Vagina (tissue), 2 donors: ENCODE measurements around the gene IFT122. TPM values are rescaled to one million over a fixed set of nuclear protein-coding genes. Genes with fewer than 3 reads are reported as not detected.
A peak's percentile ranks its signal among the peaks of the same experiment; 100 is the strongest.

Experiments used
- DNase-seq, 2 donors: peaks; one replicate each; pipeline ENCODE4 v3.0.0-alpha.2; 2017; ENCODE audit errors: extremely low spot score in 2 of 2
- H3K27ac ChIP-seq: fragments of 200-600 bp; sonication (generic); one replicate; pipeline ENCODE4 v1.5.1; 2019
- H3K27me3 ChIP-seq: fragments of 200-600 bp; sonication (generic); one replicate; pipeline ENCODE4 v1.5.1; 2019
- H3K36me3 ChIP-seq, 2 donors: fragments of 200-600 bp; sonication (generic); one replicate each; pipeline ENCODE4 v1.5.1; 2017 to 2019
- H3K4me1 ChIP-seq: fragments of 200-600 bp; sonication (generic); one replicate; pipeline ENCODE4 v1.5.1; 2019
- H3K4me3 ChIP-seq, 2 donors: fragments of 200-600 bp; sonication (generic); 1 replicate in 1 of 2; 2 replicates in 1 of 2; pipeline ENCODE4 v1.5.1; 2016 to 2019
- H3K9me3 ChIP-seq: fragments of 200-600 bp; sonication (generic); one replicate; pipeline ENCODE4 v1.5.1; 2019
- POLR2A ChIP-seq, 2 donors: fragments of 450-650 bp; IDR thresholded peaks; one replicate each; pipeline ENCODE4 v1.6.1; 2017; ENCODE audit warnings: antibody characterized with exemption in 2 of 2, mild to moderate bottlenecking in 2 of 2, moderate library complexity in 2 of 2
- POLR2AphosphoS5 ChIP-seq, 2 donors: sonication (generic); formaldehyde crosslinking; IDR thresholded peaks; one replicate each; pipeline ENCODE4 v1.9.0; 2017; ENCODE audit warnings: antibody characterized with exemption in 2 of 2, mild to moderate bottlenecking in 2 of 2, low read depth in 1 of 2; ENCODE audit not compliant: insufficient read depth in 1 of 2
- intact Hi-C: fragments of 100-400 bp; cut with DNase I; formaldehyde crosslinking; loops from one replicate; pipeline ENCODE4 v1.15.1; 2023
- total RNA-seq: library from RNA; depleted of rRNA; stranded (reverse); fragments of >200 nt; gene quantifications from one replicate; pipeline ENCODE4 v1.2.3, GENCODE V29; 2016
- TF ChIP-seq, protein P1 (sequence below), 3 experiments: fragments of 450-650 bp in 2 of 3; fragments of 200-600 bp in 1 of 3; sonication (generic) in 1 of 3; IDR thresholded peaks; one replicate each; pipeline ENCODE4 v1.5.1; 2017 to 2019; ENCODE audit warnings: antibody characterized with exemption in 3 of 3, mild to moderate bottlenecking in 2 of 3, moderate library complexity in 2 of 3

The IFT122 gene
- total RNA-seq, 1 donor from 2014 or later, result 33.4 TPM

GRCh38 chr3:129428007-129428375, 12.0 kb upstream of the IFT122 start:
- DNase-seq, result no peak
- Histone ChIP-seq H3K4me3 (peak overlapping the region; percentile 51 to 52), H3K9me3 (no peaks in the 10 kb centered on the region), H3K4me1 (peaks cover 17% of the 10 kb centered on the region), H3K27ac (no peak overlapping the region), H3K27me3 (no peaks in the 10 kb centered on the region), H3K36me3 (peaks cover 0 to 20% of the 10 kb centered on the region in 2 donors)
- intact Hi-C loops, result no loop called here
- TF ChIP-seq POLR2A (IDR thresholded peaks at IDR 0.05) (no peak), POLR2AphosphoS5 (IDR thresholded peaks at IDR 0.05; ENCODE audit: insufficient read depth in 1 of 2, low read depth in 1 of 2) (no peak)
- TF ChIP-seq, protein P1, sequence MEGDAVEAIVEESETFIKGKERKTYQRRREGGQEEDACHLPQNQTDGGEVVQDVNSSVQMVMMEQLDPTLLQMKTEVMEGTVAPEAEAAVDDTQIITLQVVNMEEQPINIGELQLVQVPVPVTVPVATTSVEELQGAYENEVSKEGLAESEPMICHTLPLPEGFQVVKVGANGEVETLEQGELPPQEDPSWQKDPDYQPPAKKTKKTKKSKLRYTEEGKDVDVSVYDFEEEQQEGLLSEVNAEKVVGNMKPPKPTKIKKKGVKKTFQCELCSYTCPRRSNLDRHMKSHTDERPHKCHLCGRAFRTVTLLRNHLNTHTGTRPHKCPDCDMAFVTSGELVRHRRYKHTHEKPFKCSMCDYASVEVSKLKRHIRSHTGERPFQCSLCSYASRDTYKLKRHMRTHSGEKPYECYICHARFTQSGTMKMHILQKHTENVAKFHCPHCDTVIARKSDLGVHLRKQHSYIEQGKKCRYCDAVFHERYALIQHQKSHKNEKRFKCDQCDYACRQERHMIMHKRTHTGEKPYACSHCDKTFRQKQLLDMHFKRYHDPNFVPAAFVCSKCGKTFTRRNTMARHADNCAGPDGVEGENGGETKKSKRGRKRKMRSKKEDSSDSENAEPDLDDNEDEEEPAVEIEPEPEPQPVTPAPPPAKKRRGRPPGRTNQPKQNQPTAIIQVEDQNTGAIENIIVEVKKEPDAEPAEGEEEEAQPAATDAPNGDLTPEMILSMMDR (IDR thresholded peaks at IDR 0.05), result no peak

DNA sequence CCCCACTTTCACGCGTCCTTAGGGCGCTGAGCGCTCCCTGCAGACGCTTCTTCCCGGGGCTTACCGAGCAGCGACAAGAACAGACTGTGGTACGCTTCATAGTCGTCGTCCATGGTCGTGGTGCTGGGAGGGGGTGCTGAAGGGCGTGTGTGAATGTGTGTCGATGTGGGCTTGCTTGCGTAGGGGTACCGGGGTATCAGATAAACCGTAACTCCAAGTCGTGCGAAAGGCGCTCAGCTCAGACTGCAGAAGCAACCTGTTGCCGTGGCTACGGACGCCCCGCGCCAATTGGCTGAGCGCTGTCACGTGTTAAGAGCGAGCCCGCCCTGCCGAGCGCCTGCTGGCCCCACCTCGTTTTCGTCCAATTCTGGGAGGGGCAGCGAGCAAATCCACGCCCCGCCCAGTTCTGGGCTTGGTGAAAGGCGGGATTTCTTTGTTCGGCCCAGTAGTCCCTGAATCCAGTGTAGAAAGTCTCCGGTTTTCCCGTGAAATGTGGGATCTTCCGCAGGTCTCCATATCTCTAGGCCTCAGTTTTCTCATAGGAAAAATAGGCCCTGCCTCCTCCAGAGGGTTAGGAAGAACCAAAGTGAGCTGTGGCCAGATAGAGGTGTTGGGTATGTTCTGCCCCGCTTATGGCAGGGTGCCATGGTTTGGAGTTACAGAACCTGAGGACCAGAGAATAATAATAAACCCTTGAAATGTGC, 11.5 kb upstream of the IFT122 start, which contains the start of gene EFCAB12:
EFCAB12 (minus strand) TSS at position 261 of the 704 bp plus-strand sequence; CDS start at position 113, 148 bp downstream.
- H3K9me3 ChIP-seq, result no peaks in the 10 kb centered on the region
- peaks cover 17% of the 10 kb centered on the region for H3K4me1 ChIP-seq
- peak within 1 kb of the TSS; percentile 51 to 52 for H3K4me3 ChIP-seq
- H3K27ac ChIP-seq, result peak within 1 kb of the TSS; percentile 74
- no peaks in the 10 kb centered on the region for H3K27me3 ChIP-seq
- DNase-seq, result peak in 1 of 2 donors; percentile 98
- intact Hi-C loops, result no loop called here
- H3K36me3 ChIP-seq, result peaks cover 0 to 26% of the 10 kb centered on the region in 2 donors
- TF ChIP-seq POLR2A (IDR thresholded peaks at IDR 0.05), result no peak
- TF ChIP-seq POLR2AphosphoS5 (IDR thresholded peaks at IDR 0.05; ENCODE audit: insufficient read depth in 1 of 2, low read depth in 1 of 2), result peak; percentile 69 to 77
- TF ChIP-seq, protein P1 (IDR thresholded peaks at IDR 0.05), result no peak

GRCh38 chr3:129429080-129429451, 11.0 kb upstream of the IFT122 start:
- peak overlapping the region; percentile 74 for H3K27ac ChIP-seq
- H3K4me1 ChIP-seq, result peaks cover 17% of the 10 kb centered on the region
- no peak for DNase-seq
- peaks cover 0 to 31% of the 10 kb centered on the region in 2 donors for H3K36me3 ChIP-seq
- no peaks in the 10 kb centered on the region for H3K9me3 ChIP-seq
- H3K4me3 ChIP-seq, result peak overlapping the region in 1 of 2 donors; percentile 51
- no peaks in the 10 kb centered on the region for H3K27me3 ChIP-seq
- TF ChIP-seq, protein P1 (IDR thresholded peaks at IDR 0.05), result no peak
- TF ChIP-seq POLR2AphosphoS5 (IDR thresholded peaks at IDR 0.05; ENCODE audit: insufficient read depth in 1 of 2, low read depth in 1 of 2) (no peak), POLR2A (IDR thresholded peaks at IDR 0.05) (no peak)
- intact Hi-C loops, result no loop called here

DNA sequence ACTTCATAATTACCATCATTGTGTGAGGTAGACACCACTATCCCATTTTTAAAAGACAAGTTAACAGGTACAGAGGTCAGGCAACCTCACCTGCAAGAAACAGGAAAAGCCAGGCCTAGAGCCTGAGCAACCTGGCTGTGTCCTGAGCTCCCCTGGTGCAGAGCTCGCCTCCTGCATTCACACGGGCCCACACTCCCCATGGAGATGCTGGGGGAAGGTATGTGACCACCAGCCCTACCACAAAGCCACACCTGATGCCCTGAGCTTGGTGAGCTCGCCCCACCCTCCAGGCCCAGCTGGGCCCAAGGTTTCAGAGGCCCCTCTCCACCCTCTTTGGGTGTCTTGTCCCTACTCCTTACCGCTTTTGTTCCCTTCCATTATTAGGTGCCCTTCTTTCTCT, 10.4 kb upstream of the IFT122 start:
- H3K4me1 ChIP-seq, result peaks cover 18% of the 10 kb centered on the region
- H3K27ac ChIP-seq, result no peak overlapping the region
- H3K9me3 ChIP-seq, result no peaks in the 10 kb centered on the region
- intact Hi-C loops, result no loop called here
- TF ChIP-seq, protein P1 (IDR thresholded peaks at IDR 0.05), result no peak
- no peak for TF ChIP-seq POLR2AphosphoS5 (IDR thresholded peaks at IDR 0.05; ENCODE audit: insufficient read depth in 1 of 2, low read depth in 1 of 2)
- no peak for TF ChIP-seq POLR2A (IDR thresholded peaks at IDR 0.05)
- no peaks in the 10 kb centered on the region for H3K27me3 ChIP-seq
- DNase-seq, result no peak
- peaks cover 0 to 34% of the 10 kb centered on the region in 2 donors for H3K36me3 ChIP-seq
- H3K4me3 ChIP-seq, result no peak overlapping the region

DNA sequence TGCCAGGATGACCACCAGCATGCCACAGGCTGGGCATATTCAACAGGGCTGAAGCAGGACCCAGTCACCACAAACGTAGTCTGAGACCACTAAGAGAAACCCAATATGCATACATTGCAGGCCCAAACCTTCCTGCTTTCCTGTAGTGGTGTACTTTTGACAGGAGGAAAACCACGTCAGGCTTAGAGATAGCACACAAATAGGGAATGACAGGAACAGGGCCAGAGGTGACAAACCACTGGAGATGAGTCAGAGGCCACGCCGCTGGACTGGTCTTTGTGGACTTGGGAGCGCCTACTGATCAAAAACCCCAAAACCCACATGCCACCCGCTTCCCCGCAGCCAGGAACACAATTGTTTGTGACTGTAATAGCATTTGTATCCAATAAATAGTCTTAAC, 8.0 kb upstream of the IFT122 start:
- Histone ChIP-seq H3K4me3 (no peak overlapping the region), H3K36me3 (peaks cover 0 to 42% of the 10 kb centered on the region in 2 donors), H3K27ac (no peak overlapping the region), H3K4me1 (peaks cover 40% of the 10 kb centered on the region), H3K27me3 (no peaks in the 10 kb centered on the region), H3K9me3 (no peaks in the 10 kb centered on the region)
- no peak for DNase-seq
- TF ChIP-seq POLR2A (IDR thresholded peaks at IDR 0.05) (no peak), POLR2AphosphoS5 (IDR thresholded peaks at IDR 0.05; ENCODE audit: insufficient read depth in 1 of 2, low read depth in 1 of 2) (no peak)
- TF ChIP-seq, protein P1 (IDR thresholded peaks at IDR 0.05), result no peak
- intact Hi-C loops, result no loop called here
